ENCODE data around the gene CHCHD4. TPM values are rescaled to one million over a fixed set of nuclear protein-coding genes. Genes with fewer than 3 reads are reported as not detected.

CHCHD4 gene
- total and polyA plus RNA-seq, 2 of the 13 experiments (the other 11 are each of a cell fraction or from before 2014, with no cell fraction given): 15.8 to 24.1 TPM

GRCh38 chr3:14124615-14125192 is at the start of gene CHCHD4, which contains the start of gene TMEM43 (continued):
- TF ChIP-seq, protein P1, sequence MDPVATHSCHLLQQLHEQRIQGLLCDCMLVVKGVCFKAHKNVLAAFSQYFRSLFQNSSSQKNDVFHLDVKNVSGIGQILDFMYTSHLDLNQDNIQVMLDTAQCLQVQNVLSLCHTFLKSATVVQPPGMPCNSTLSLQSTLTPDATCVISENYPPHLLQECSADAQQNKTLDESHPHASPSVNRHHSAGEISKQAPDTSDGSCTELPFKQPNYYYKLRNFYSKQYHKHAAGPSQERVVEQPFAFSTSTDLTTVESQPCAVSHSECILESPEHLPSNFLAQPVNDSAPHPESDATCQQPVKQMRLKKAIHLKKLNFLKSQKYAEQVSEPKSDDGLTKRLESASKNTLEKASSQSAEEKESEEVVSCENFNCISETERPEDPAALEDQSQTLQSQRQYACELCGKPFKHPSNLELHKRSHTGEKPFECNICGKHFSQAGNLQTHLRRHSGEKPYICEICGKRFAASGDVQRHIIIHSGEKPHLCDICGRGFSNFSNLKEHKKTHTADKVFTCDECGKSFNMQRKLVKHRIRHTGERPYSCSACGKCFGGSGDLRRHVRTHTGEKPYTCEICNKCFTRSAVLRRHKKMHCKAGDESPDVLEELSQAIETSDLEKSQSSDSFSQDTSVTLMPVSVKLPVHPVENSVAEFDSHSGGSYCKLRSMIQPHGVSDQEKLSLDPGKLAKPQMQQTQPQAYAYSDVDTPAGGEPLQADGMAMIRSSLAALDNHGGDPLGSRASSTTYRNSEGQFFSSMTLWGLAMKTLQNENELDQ (CRISPR knock-in tag; IDR thresholded peaks at IDR 0.05; ENCODE audit: borderline replicate concordance): no peak
- TF ChIP-seq SPEN (CRISPR knock-in tag; IDR thresholded peaks at IDR 0.05; ENCODE audit: low read depth): peak; percentile 61
- TF ChIP-seq PCBP2 (optimal IDR thresholded peaks at IDR 0.05; ENCODE audit: low read depth, low read length, poor library complexity, severe bottlenecking): no peak
- TF ChIP-seq ZNF264 (CRISPR knock-in tag; IDR thresholded peaks at IDR 0.05): no peak
- TF ChIP-seq IRX3 (CRISPR knock-in tag; IDR thresholded peaks at IDR 0.05; ENCODE audit: borderline replicate concordance, low read depth): no peak
- peak; percentile 27; the same call in 1 of the 2 replicates for TF ChIP-seq FOXJ3 (CRISPR knock-in tag; IDR thresholded peaks at IDR 0.05; ENCODE audit: borderline replicate concordance)
- TF ChIP-seq ZFP41 (CRISPR knock-in tag; IDR thresholded peaks at IDR 0.05; ENCODE audit: borderline replicate concordance): no peak
- no peak for TF ChIP-seq HDAC6 (IDR thresholded peaks at IDR 0.05; ENCODE audit: low read depth, low read length)
- no peak for TF ChIP-seq PREB (CRISPR knock-in tag; IDR thresholded peaks at IDR 0.05)
- peak; percentile 42; the same call in 1 of the 2 replicates for TF ChIP-seq ZBTB39 (CRISPR knock-in tag; IDR thresholded peaks at IDR 0.05)
- TF ChIP-seq ZNF136 (CRISPR knock-in tag; IDR thresholded peaks at IDR 0.05; ENCODE audit: low read depth): 0 out of 2 replicates have a peak, but pooled peaks have one; percentile 84
- TF ChIP-seq ZNF501 (CRISPR knock-in tag; IDR thresholded peaks at IDR 0.05): no peak
- TF ChIP-seq, protein P2, sequence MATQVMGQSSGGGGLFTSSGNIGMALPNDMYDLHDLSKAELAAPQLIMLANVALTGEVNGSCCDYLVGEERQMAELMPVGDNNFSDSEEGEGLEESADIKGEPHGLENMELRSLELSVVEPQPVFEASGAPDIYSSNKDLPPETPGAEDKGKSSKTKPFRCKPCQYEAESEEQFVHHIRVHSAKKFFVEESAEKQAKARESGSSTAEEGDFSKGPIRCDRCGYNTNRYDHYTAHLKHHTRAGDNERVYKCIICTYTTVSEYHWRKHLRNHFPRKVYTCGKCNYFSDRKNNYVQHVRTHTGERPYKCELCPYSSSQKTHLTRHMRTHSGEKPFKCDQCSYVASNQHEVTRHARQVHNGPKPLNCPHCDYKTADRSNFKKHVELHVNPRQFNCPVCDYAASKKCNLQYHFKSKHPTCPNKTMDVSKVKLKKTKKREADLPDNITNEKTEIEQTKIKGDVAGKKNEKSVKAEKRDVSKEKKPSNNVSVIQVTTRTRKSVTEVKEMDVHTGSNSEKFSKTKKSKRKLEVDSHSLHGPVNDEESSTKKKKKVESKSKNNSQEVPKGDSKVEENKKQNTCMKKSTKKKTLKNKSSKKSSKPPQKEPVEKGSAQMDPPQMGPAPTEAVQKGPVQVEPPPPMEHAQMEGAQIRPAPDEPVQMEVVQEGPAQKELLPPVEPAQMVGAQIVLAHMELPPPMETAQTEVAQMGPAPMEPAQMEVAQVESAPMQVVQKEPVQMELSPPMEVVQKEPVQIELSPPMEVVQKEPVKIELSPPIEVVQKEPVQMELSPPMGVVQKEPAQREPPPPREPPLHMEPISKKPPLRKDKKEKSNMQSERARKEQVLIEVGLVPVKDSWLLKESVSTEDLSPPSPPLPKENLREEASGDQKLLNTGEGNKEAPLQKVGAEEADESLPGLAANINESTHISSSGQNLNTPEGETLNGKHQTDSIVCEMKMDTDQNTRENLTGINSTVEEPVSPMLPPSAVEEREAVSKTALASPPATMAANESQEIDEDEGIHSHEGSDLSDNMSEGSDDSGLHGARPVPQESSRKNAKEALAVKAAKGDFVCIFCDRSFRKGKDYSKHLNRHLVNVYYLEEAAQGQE (IDR thresholded peaks at IDR 0.05; ENCODE audit: borderline replicate concordance in 1 of 2, low read depth in 1 of 2, low read length in 2 of 2): no peak; a peak in 1 of 4 replicates
- TF ChIP-seq ZNF33B (CRISPR knock-in tag; IDR thresholded peaks at IDR 0.05): no peak; the same call in 1 of the 2 replicates
- TF ChIP-seq, protein P3, sequence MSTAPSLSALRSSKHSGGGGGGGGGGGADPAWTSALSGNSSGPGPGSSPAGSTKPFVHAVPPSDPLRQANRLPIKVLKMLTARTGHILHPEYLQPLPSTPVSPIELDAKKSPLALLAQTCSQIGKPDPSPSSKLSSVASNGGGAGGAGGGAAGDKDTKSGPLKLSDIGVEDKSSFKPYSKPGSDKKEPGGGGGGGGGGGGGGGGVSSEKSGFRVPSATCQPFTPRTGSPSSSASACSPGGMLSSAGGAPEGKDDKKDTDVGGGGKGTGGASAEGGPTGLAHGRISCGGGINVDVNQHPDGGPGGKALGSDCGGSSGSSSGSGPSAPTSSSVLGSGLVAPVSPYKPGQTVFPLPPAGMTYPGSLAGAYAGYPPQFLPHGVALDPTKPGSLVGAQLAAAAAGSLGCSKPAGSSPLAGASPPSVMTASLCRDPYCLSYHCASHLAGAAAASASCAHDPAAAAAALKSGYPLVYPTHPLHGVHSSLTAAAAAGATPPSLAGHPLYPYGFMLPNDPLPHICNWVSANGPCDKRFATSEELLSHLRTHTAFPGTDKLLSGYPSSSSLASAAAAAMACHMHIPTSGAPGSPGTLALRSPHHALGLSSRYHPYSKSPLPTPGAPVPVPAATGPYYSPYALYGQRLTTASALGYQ (CRISPR knock-in tag; IDR thresholded peaks at IDR 0.05): no peak
